Germinal center (tissue), 1 donor: ENCODE measurements around the gene LDLRAP1.

Source experiments
- DNase-seq: peaks from one replicate; pipeline ENCODE4 v3.0.0; 2012; ENCODE audit warnings: mixed read lengths, low spot score

LDLRAP1 gene

GRCh38 chr1:25609921-25610320, 66.5 kb downstream of the LDLRAP1 start:
- no peak for DNase-seq

DNA sequence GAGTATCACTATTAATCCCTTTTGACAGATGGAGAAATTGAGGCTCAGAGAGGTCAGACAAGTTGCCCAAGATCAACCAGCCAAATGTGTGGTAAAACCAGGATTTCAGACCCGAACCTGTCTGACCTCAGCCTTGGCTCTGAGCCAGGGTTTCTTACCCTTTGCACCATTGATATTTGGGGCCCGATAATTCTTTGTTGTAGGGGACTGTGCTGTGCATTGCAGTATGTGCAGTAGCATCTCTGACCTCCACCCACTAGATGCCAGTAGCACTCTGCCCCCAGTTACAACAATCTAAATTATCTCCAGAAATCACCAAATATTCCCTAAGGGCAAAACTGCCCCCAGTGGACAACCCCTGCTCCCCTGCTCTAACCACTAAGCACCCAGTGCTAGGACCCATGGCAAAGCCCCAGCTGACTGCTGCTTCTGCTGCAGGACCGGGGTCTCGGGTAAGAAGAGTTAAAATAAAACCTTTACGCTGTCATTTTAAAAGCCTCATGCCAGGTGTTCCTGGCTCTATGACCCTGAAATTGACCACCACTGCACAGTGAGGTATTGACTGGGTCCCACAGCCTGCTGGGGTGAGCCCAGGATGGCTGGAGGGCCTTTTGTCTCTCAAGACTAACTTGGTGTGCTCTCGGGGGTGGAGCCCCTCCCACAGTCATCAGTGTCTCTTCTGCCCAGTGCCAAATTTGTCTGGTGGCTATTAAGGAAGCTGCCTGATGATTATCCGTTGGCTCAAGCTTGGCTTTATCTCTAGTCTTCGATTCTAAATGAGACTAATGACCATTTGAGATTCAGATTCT, 67.6 kb downstream of the LDLRAP1 start:
- DNase-seq, result no peak

- no peak for DNase-seq
These were observed 68.4 kb downstream of the LDLRAP1 start for GRCh38 chr1:25611843-25612242.

DNA sequence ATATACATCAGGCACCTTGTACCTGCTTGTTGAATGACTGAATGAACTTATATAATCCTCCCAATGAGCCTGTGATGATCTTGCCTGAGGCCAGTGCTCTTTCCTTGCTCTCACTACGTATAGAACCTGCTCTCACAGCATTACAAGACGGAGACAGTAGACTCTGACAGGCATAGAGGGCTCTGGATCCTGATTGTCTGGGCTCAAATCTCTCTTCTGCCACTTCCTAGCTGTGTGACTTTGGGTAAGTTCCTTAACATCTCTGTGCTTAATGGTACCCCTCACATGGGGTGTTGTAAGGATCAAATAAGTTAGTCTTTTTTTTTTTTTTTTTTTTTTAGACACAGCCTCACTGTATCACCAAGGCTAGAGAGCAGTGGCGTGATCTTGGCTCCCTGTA, 69.0 kb downstream of the LDLRAP1 start:
- no peak for DNase-seq

GRCh38 chr1:25613091-25613490, 69.7 kb downstream of the LDLRAP1 start:
- DNase-seq, result no peak

GRCh38 chr1:25614501-25615171, 71.2 kb downstream of the LDLRAP1 start:
- no peak for DNase-seq

DNA sequence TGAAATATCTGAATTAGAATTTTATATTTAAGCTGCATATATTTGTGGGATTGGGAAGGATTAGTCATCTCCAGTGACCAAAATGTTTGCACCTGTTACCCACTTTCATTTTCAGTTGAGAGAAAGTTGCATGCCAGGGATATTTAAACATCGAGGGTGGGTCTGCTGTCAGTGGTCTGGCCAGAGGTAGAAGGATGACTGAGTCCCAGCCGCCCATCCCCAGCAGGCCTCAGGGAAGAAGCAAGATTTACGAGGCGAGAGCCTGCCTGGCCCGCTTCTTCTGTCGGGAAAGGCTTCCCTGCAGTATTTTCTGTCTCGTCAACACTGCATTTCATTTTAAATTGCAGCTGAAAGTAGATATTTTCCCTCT, 71.8 kb downstream of the LDLRAP1 start:
- DNase-seq, result no peak

- DNase-seq, result no peak
These were observed 72.2 kb downstream of the LDLRAP1 start for GRCh38 chr1:25615563-25616094.

GRCh38 chr1:25616095-25616986, 72.9 kb downstream of the LDLRAP1 start, which contains the start of gene MAN1C1:
Gene MAN1C1, plus strand, starts transcription at chr1:25616791. Its CDS starts 1,007 bp downstream, at chr1:25617798.
- peak; percentile 93 for DNase-seq

GRCh38 chr1:25616987-25617624, 73.7 kb downstream of the LDLRAP1 start:
- DNase-seq, result peak; percentile 18

DNA sequence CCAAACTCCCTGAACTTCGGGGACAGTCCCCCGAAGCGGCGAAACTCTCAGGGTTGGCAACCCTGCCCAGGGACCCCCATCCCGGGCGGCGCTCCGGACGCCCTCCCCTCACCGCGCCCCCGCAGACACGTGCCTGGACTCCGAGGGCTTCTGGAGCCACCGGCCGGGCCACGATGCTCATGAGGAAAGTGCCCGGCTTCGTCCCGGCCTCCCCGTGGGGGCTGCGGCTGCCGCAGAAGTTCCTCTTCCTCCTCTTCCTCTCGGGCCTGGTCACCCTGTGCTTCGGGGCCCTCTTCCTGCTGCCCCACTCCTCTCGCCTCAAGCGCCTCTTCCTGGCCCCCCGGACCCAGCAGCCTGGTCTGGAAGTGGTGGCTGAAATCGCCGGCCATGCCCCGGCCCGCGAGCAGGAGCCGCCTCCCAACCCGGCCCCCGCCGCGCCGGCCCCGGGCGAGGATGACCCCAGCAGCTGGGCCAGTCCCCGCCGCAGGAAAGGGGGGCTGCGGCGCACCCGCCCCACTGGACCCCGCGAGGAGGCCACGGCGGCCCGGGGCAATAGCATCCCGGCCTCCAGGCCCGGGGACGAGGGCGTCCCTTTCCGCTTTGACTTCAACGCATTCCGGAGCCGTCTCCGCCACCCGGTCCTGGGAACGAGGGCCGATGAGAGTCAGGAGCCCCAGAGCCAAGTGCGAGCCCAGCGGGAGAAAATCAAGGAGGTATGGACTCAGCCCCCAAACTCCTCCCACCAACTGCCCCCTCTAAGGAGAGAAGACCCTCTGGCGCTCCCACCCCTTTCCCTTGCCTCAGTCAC, 74.4 kb downstream of the LDLRAP1 start:
- no peak for DNase-seq

DNA sequence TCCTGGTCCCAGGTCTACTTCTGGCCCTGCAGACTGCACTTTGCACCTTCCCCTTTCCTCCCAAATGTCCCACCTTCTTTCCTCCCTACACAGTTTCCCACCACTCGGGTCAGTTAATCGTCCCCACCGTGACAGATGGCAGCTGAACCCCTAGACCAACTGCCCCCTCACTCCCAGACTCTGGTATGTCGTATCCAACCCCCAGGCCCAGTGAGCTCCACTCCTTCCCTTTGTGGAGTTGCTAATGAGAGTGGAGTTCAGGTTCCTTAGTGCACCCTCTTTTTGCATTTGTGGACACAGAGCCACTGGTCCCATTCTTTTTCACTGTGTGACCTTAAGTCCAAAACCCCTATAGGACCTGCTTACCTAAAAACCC, 75.0 kb downstream of the LDLRAP1 start:
- no peak for DNase-seq
